ENCODE measurements around the gene CYP4F3. TPM values are rescaled to one million over a fixed set of nuclear protein-coding genes. Genes with fewer than 3 reads are reported as not detected.

Gene CYP4F3
- total and polyA plus RNA-seq, 2 donors from 2014 or later, result 2.2 to 17.9 TPM

DNA sequence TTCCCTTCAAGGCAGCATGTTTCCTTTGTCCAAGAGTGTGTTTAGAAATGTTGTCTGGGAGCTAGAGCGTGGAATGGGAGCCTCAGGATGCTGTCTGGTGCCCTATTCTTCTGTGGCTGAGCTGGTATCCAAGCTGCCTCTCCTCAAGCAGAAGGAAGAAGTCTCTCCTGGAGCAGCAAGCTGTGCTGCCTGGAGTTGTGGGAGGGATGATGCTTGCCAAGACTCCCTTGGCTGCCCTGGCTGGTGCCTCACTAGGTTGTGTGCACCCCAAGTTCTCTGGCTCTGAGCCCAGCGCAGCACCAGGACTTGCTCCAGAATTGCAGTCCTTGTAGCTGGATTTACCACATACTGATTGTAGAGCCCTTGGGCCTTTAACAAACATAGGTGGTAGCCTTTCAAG, 4.7 kb upstream of the CYP4F3 start:
- no peak for TF ChIP-seq CTCF (IDR thresholded peaks at IDR 0.05; ENCODE audit: borderline replicate concordance, extremely low read depth, insufficient read depth)
- H3K4me1 ChIP-seq (ENCODE audit: control insufficient read depth in 2 of 3, insufficient read depth in 2 of 3, low read depth in 1 of 3, low read length in 3 of 3), result peaks cover 0 to 11% (median 0%) of the 10 kb centered on the region in 3 donors
- no peaks in the 10 kb centered on the region for H3K9me3 ChIP-seq (ENCODE audit: control insufficient read depth in 2 of 3, insufficient read depth in 1 of 3, low read length in 3 of 3)
- no peaks in the 10 kb centered on the region for H3K27me3 ChIP-seq (ENCODE audit: control insufficient read depth, insufficient read depth, low read length)
- H3K9ac ChIP-seq (ENCODE audit: low read length in 3 of 3), result no peak overlapping the region
- H3K36me3 ChIP-seq (ENCODE audit: control insufficient read depth in 2 of 3, insufficient read depth in 3 of 3, low read length in 3 of 3), result no peaks in the 10 kb centered on the region
- DNase-seq, result no peak
- H3K27ac ChIP-seq (ENCODE audit: low read depth in 2 of 2, low read length in 2 of 2), result no peak overlapping the region
- no peak overlapping the region for H3K4me3 ChIP-seq (ENCODE audit: low read length in 3 of 3)
- FAIRE-seq, result no peak
- intact Hi-C loops (cut with DNase I), result no loop called here

GRCh38 chr19:15639596-15639995, 1.1 kb upstream of the CYP4F3 start:
- H3K36me3 ChIP-seq (ENCODE audit: control insufficient read depth in 2 of 3, insufficient read depth in 3 of 3, low read length in 3 of 3), result no peaks in the 10 kb centered on the region
- H3K9me3 ChIP-seq (ENCODE audit: control insufficient read depth in 2 of 3, insufficient read depth in 1 of 3, low read length in 3 of 3), result no peaks in the 10 kb centered on the region
- H3K27me3 ChIP-seq (ENCODE audit: control insufficient read depth, insufficient read depth, low read length), result no peaks in the 10 kb centered on the region
- intact Hi-C loops (cut with DNase I), result no loop called here
- no peak for TF ChIP-seq CTCF (IDR thresholded peaks at IDR 0.05; ENCODE audit: borderline replicate concordance, extremely low read depth, insufficient read depth)
- peaks cover 0 to 11% (median 2%) of the 10 kb centered on the region in 3 donors for H3K4me1 ChIP-seq (ENCODE audit: control insufficient read depth in 2 of 3, insufficient read depth in 2 of 3, low read depth in 1 of 3, low read length in 3 of 3)
- FAIRE-seq (no peak), DNase-seq (no peak)
- H3K9ac ChIP-seq (ENCODE audit: low read length in 3 of 3), result no peak overlapping the region
- peak overlapping the region; percentile 18 to 56 for H3K27ac ChIP-seq (ENCODE audit: low read depth in 2 of 2, low read length in 2 of 2)
- H3K4me3 ChIP-seq (ENCODE audit: low read length in 3 of 3), result no peak overlapping the region

GRCh38 chr19:15640904-15641597, 354 bp downstream of the CYP4F3 start:
- intact Hi-C loops (cut with DNase I), result no loop called here
- H3K36me3 ChIP-seq (ENCODE audit: control insufficient read depth in 2 of 3, insufficient read depth in 3 of 3, low read length in 3 of 3), result peaks cover 0 to 2% (median 0%) of the 10 kb centered on the region in 3 donors
- peak overlapping the region; percentile 56 to 90 for H3K27ac ChIP-seq (ENCODE audit: low read depth in 2 of 2, low read length in 2 of 2)
- peak overlapping the region in 1 of 3 donors; percentile 58 for H3K9ac ChIP-seq (ENCODE audit: low read length in 3 of 3)
- TF ChIP-seq CTCF (IDR thresholded peaks at IDR 0.05; ENCODE audit: borderline replicate concordance, extremely low read depth, insufficient read depth), result no peak
- peak in 1 of 5 donors; percentile 61 for DNase-seq
- H3K4me3 ChIP-seq (ENCODE audit: low read length in 3 of 3), result peak overlapping the region in 2 of 3 donors; percentile 74
- no peaks in the 10 kb centered on the region for H3K27me3 ChIP-seq (ENCODE audit: control insufficient read depth, insufficient read depth, low read length)
- no peak for FAIRE-seq
- H3K4me1 ChIP-seq (ENCODE audit: control insufficient read depth in 2 of 3, insufficient read depth in 2 of 3, low read depth in 1 of 3, low read length in 3 of 3), result peaks cover 0 to 11% (median 3%) of the 10 kb centered on the region in 3 donors
- H3K9me3 ChIP-seq (ENCODE audit: control insufficient read depth in 2 of 3, insufficient read depth in 1 of 3, low read length in 3 of 3), result no peaks in the 10 kb centered on the region
